ENCODE results near the gene SLC1A1.
"Not testable (repeated sequence)": the region's sequence is repeated elsewhere in the genome, so short reads cannot be mapped to it uniquely, and the experiment has no call there.

SLC1A1 gene

DNA sequence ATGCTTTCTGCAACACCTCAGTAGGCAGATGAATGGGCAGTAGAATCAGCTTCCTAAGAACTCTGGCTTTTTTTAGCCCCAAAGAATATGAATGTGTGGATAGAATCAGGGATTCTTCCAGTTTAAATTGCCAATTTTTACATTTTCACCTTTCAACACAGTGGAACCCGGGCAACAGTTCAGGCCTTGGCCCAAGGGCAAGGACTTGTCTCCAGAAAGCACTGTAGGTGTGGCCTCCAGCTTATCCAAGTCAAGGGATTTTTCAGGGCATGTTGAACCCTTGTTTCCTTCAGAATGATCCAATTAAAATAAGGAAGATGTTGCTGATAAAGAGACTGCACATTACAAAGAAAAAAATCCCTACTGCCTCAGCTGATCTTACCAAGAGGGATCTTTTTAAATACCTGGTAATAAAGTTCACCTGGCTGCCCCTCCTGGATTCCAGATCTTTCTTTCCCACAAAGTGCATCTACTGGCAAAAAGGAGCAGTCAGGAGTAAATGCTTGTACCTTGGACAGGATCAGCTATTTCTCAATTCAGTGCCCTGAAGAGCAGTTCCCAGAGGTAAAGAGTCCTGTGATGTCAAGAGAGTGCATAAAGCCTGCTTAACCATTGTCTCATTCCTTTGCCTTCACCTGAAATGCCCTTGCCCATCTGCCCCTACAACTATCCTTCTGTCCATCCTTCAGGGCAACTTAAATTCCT, 91.7 kb downstream of the SLC1A1 start:
- DNase-seq = no peak

DNA sequence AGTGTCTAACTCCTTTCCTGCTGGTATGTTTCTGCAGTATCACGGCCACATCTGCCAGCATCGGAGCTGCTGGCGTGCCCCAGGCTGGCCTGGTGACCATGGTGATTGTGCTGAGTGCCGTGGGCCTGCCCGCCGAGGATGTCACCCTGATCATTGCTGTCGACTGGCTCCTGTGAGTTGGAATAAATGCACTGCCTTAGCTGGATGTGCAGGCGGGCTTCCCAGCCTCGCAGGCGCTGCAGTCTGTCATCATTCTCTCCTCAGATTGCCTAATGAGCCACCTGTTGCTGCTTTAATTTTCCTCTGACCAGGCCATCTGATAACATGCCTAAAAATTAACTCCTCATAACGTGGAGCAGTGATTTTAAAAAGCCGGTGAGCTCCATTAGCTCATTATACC, 92.7 kb downstream of the SLC1A1 start:
- DNase-seq = no peak

DNA sequence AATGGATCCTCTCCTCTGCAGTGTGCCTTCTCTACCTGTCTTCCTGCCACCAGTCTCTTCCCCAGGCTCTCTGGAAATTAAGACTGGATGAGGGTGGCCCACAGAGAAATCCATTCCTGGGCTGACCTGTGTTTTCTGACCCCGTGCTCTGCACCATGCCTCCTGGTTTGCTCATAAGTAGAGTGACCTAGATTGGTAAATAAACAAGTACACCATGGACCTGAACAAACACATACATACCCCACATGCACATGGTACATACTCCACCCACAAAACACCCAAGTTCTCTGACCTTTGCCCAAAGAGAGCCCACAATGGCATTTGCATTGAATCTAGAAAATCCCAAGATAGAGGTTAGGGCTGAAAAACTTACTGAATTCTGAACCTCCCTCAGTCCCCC, 94.4 kb downstream of the SLC1A1 start:
- DNase-seq = no peak

DNA sequence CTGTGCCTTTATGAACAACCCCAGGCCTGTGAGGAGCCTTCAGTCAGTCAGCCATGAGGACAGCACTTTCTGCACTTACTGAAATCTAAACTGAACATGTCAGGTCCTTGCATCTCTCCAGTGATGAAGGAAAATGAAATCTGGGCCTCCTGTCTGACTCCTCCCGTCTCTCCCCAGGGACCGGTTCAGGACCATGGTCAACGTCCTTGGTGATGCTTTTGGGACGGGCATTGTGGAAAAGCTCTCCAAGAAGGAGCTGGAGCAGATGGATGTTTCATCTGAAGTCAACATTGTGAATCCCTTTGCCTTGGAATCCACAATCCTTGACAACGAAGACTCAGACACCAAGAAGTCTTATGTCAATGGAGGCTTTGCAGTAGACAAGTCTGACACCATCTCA, 94.9 kb downstream of the SLC1A1 start:
- DNase-seq = no peak

DNA sequence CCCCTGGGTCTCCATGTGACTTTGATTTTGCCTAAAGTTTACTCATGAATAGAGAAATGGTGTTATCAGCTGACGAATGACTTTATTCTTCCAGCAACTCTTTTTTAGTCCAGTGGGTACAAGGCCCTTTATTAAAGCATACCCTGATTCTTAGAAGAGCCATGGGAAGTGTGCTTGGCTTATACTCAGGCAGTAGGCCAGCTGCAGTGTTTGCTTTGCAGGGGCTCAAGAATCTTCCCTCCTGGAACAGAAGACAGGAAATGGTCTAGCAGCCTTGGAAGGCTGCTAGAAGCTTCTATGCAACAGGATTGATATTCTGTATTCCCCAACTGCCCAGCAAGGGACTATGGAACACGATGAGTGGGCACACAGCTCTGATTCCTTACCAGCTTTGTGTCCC, 98.5 kb downstream of the SLC1A1 start:
- no peak for DNase-seq

DNA sequence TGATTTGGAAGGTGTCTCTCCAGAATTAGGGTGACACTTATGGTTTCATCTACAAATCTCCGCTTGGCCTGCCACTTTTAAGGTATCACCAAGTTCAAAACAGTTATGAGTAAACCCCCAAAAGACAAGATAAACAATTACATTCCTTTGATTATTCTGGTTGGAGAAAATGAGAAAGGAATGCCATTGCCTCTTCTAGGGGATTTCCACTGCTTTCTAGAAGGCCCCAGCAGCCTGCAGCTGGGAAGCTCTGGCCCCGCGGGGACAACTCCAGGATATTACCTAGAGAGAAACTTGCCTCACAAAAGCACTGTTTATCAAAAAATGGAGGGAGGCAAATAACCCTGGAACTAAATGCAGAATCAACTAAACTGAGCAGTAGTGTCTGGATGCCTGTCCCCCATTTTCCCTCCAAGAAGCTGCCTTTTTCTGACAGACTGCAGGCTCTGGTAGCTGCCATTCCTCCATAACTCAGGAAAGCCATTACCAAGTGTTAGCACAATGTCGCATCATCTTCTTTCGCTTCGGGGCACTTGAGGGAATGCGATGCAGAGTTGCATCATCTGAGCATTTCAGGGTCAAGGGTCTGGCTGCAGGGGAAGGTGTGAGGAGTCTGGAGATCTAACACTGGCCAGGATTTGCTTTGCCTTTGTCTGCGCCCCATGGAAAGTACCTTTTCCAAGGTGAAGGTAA, 100.3 kb downstream of the SLC1A1 start:
- no peak for DNase-seq

DNA sequence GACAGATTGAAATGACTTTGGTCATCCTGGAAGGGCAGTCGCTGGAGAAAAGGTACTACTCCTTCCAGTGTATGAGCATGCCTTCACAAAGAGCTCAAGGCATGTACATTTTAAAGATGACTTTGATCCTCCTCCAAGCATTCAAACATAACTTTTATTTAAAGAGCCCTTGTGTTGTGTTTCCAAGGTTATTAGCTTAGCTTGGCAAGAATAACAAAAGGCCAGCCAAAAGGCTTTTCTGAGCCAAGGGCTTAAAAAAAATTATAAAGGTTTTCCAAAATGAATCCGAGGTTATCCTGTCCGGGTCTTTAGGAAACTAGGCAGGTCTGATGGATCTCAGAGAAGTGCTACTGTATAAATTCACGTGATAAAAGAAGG, 100.8 kb downstream of the SLC1A1 start:
- no peak for DNase-seq

DNA sequence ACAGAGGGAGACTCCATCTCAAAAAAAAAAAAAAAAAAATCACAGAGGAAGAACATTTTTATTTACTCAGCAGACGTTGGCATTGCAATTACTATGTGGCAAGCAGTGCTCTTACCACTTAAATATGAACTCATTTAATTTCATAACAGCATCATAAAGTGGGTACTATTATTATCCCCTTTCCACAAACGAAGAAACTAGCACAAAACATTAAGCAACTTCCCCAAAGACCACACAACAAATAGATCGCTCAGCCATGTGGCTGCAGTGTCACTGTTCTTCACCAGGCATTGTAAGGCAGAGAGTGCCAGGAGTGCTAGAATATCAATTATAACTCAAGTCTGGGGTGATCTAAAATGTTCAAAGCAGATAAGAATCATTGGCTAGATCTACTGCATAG, 102.0 kb downstream of the SLC1A1 start:
- no peak for DNase-seq

DNA sequence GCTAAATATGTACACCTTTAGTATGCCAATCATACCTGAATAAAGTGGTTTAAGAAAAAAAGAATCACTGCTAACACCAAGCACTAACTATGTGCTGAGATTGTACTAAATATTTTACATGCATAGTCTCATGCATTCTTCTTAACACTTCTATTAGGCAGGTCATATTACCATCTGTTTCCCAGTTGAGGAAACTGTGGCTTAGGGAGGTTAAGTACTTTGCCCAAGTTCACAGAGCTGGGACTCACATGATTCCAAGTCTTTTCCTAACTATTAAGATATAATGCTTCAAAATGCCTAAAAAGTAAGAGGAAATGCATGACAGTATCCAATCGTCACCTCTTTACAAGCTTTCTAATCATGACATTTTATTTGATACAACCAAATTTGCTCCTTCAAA, 102.6 kb downstream of the SLC1A1 start:
- DNase-seq = no peak

DNA sequence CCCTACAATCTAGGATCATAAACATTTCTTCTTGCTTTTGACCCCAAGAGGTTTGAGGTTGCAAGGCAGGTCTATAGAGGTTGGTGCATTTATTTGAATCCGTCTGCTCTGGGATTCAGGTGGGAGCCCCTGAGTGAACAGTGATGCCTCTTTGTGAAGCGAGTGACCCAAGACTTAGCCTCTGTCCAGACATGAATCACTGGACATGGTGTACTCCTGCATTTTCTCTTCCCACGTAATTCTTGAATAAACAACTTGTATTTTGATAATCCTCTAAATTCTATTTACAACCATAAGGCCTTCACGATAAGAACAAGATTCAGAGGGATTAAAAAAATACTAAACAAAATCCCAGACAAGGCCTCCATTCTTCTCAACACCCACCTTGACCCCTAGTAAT, 104.3 kb downstream of the SLC1A1 start:
- DNase-seq = no peak

DNA sequence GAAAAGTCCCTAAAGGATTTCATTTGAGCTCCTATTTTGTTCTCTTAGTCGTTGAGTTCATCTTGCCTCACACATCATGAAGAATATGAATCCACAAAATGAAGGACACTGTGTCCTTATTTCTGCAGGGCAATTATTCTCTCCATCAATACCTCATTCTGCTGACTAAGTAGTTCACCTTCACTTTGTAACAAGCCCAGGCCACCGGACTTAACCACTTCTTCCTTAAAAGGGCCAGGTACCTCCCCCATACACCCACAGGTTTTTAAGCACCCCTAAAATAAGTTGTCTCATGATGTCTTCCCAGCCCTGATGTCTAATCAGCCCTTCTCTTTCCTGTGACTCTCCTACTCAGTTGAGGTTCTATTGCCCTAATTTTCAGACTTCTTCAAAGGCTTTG, 104.7 kb downstream of the SLC1A1 start:
- DNase-seq = no peak

DNA sequence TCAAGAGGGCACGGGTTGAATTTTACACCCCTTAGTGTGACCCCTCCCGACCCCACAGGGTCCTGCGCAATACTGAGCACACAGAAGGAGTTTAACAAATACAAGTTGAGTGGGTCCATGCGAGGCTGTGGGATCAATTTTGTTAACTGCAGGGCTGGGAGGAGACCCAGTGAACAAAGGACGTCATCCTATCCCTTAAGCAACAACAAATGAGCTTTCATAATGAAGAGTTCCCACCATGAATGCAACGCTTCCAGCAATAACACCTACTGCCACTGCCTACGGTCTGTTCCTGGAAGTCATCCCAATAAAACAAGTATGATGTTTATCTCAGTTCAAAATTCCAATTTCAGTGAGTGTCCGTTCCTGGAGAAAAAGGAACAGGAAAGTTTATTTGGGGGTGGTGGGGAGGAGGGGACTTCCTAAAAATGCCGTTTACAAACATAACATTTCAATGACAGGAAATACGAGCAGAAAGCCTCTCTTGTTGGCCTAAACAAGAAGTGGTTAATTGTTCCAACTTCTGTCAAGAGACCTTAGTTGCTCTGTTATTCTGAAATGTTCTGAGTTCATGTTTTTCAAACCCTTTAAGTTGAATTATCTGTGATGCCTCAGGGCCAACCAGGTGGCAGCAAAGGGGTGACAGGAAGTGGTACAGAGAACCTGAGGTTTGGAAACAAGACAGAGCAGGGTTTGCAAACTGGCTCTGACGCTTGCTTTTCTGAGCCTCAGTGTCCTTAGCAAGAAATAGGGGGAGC, 106.1 kb downstream of the SLC1A1 start:
- no peak for DNase-seq

DNA sequence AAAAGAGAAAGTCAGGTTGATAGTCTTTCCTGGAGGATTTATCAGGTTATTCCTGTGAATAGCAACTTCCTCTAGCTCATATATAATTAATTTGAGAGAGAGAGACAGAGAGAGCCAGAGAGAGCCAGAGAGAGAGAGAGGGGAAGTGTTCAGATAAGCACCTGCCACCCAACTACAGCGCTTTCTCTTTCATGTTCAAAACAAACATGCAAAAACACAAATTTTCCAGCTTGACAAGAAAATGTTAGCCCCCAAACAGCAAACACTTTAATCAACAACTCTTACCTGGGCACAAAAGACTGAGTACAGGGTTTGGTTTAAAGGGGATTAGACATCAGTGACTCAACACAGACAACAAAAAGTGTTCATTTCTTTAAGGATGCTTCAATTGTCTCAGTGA, 110.1 kb downstream of the SLC1A1 start:
- DNase-seq = no peak

DNA sequence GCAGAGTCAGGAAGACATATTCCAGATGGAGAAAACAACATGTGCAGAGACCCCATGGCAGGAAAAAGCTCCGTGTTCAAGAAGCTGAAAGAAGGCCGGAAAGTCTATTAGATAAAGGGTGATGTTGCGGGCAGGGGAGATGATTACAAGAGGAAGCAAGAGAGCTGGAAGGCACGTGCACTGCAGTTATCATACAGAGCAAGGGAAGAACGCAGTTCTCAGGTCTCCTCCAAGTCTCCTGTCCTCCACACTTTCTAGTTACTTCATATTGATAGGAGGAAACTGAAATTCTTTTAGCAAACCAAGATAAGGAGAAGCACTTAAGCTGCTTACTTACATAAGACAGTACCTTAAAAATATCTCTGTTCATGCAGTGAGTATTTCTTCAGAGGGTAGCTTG, 113.6 kb downstream of the SLC1A1 start:
- DNase-seq = no peak

DNA sequence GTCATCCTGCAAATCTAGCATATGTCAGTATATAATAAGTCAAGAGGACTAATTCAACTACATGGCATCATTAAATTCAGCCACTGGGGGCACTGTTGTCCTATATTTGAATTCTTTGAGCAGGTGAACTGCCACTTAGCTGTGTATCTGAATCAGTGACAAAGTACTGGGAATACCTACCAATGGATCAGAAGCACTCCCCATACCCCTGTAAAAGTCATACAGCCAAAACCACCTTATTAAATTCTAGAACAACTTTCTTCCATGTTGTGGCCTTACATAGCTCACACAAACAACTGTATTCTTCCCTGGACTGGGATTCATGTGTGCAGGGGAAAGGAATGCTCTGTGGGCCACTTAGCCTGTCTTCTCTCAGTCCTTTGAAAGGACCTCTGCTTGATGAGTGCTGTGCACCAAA, 114.4 kb downstream of the SLC1A1 start:
- no peak for DNase-seq

DNA sequence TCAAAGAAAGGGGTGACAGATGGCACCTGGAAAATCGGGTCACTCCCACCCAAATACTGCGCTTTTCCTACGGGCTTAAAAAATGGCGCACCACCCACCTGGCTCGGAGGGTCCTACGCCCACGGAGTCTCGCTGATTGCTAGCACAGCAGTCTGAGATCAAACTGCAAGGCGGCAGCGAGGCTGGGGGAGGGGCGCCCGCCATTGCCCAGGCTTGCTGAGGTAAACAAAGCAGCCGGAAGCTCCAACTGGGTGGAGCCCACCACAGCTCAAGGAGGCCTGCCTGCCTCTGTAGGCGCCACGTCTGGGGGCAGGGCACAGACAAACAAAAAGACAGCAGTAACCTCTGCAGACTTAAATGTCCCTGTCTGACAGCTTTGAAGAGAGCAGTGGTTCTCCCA, 115.8 kb downstream of the SLC1A1 start:
- not testable (repeated sequence) for DNase-seq

DNA sequence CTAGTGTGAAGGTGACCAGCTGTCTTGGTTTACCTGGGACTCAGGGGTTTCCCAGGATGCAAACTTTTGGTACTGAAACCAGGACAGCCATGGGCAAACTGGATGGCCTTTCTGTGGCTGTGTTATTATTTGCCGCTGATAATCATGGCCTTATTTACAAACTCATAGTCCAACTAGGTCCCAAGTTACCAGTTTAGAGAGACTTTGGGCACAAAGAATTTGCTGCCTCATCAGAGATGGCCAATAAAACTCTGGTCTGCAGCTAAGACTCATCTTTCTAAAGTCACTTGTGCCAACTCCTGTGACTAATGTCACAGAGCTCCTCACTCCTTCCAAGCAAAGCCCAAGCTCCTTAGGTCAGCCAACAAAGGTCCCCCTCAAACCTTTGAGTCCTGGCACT, 124.4 kb downstream of the SLC1A1 start:
- DNase-seq = no peak

DNA sequence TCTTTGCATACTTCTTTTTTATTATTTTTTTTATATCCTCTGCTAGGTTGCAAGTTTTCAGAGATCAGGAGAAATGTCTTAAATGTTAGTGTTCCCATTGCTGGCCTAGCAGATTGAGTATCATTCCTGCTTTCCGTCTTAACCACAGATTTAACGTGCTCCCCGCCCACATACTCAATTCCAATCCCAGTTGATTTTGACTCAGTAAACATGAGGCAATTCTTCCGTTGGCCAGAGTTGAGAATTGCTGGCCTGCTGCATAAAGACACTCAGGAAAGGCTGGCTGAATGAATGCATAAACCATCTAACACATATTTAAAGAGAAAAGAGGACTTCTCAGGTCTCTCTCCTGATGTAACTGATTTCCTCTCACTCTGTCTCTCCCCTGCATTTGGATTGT, 125.0 kb downstream of the SLC1A1 start:
- no peak for DNase-seq

DNA sequence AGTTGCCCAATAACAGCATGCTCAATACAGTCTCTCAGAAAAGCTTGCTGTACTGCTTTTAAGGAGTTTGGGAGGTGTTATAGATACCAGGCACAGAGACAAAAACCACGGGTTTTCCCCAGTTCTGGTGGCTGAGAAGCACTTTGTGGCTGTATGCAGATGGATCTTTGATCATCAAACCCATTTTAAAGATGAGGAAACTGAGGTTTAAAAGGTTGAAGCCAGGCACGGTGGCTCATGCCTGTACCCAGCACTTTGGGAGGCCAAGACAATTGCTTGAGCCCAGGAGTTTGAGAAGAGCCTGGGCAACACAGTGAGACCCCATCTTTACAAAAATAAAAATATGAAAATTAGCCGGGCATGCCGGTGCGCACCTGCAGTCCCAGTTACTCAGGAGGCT, 125.5 kb downstream of the SLC1A1 start:
- no peak for DNase-seq

DNA sequence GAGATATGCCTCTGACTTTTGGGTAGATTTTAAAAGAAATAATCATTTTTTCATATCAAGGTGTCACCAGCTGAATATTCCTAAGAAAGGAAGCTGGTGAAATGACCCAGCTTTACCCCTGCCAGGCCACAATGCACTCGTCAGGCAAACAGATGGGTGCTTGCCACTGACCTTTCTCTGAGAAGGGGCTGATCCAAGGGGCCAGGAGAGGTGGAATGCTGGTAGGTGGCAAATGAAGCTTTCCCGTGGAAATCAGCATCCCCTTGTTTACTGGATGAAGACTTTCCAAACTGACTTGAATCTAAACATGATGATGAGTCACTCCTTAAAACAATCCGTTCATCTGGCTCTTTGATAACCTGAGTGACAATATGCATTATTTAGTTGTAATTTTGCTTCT, 127.5 kb downstream of the SLC1A1 start:
- no peak for DNase-seq

DNA sequence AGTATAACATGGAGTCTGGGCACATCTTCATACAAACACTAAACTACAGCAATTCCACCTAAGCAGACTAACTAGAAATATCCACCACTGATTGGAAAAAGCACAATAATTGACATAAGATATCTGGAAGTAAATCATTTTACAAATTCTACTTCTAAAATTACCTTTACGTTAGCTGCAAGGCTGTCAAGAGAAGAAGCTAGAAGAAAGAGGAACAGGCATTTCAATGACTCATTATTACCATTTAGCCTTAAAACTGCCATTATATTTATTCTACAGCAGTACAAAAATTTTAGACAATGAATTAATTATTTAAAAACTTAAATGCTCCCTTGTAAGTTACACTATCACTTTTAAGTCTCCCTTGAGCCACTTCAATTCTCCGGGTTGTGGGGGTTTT, 128.4 kb downstream of the SLC1A1 start:
- no peak for DNase-seq

DNA sequence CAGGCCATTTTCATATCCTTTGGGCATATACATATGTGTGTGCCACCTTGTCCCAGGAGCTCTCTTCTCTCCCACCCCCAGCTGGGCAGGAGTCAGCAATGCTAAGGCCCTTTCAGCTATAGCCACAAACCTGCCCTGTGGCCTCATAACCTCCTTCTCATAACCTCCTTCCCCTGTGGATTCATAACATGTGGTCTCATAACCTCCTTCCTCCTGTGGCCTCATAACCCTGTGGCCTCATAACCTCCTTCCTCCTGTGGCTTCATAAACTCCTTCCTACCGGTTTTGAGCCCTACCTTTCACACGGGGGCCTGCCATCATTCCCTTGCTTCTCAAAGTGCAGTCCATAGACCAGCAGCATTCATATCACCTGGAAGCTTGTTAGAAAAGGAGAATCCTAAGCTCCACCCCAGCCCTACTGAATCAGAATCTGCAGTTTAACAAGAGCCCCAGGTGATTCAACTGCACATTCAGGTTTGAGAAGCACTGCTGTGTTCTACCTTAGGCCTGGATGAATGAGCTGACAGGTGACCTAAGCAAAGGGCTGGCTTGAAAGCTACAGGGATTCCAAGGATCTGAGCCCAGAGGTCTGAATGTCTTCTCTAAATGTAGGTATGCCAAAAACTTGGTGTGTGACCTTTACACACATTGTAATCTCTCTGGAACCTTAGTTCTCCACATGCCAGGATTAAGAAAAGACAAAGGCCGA, 129.9 kb downstream of the SLC1A1 start:
- DNase-seq = no peak

DNA sequence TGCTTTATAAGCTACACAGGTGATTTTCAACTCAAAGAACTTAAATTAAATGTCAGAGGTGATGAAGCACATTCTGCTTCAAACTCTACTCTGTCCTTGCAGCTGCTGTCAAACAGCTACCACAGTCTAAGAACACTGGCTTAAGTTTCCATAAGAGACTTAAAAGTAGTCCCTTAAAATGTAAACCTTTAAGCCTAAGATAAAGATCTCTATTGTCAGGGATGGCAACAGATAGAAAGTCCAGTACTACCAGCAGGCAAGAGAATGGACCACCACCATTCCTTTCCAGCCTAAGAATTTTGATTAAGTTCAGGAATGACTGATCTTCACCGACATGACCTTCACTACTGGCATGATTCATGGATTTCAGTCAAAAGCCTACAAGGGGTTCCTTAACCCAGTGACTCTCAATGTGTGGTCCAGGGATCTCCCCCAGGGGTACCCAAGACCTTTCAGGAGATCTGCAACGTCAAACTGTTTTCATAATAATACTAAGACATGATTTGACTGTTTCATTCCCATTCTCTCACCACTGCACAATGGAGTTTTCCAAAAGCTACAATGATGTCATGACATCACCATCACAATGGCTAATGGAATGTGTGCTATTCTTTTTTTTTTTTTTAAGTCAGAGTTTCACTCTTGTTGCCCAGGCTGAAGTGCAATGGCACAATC, 130.8 kb downstream of the SLC1A1 start:
- no peak for DNase-seq
